Neuronal stem cell (in vitro differentiated cells): ENCODE results near the gene ADCY1.

Source experiments
- DNase-seq: peaks from one replicate; pipeline ENCODE4 v3.0.0-alpha.2; 2013; ENCODE audit warnings: low spot score
- H2AFZ ChIP-seq: one replicate; pipeline ENCODE4 v1.6.1; 2013; ENCODE audit warnings: mild to moderate bottlenecking, low read length, inconsistent platforms
- H2AK5ac ChIP-seq: 2 replicates; pipeline ENCODE4 v1.6.1; 2013; ENCODE audit warnings: low read depth, mild to moderate bottlenecking, inconsistent platforms, low read length, moderate library complexity, mixed read lengths
- H2BK120ac ChIP-seq: 2 replicates; pipeline ENCODE4 v1.6.1; 2013; ENCODE audit warnings: low read depth, mild to moderate bottlenecking, inconsistent platforms, low read length, moderate library complexity, mixed read lengths
- H2BK12ac ChIP-seq: one replicate; pipeline ENCODE4 v1.6.1; 2013; ENCODE audit warnings: low read length, inconsistent platforms
- H2BK15ac ChIP-seq: 2 replicates; pipeline ENCODE4 v1.6.1; 2013; ENCODE audit warnings: mild to moderate bottlenecking, low read length, inconsistent platforms, mixed read lengths
- H2BK5ac ChIP-seq: one replicate; pipeline ENCODE4 v1.6.1; 2013; ENCODE audit warnings: inconsistent platforms, mild to moderate bottlenecking, low read length, moderate library complexity
- H3K14ac ChIP-seq: one replicate; pipeline ENCODE4 v1.6.1; 2013; ENCODE audit warnings: low read length, inconsistent platforms
- H3K18ac ChIP-seq: 2 replicates; pipeline ENCODE4 v1.6.1; 2013; ENCODE audit warnings: low read length, inconsistent platforms
- H3K23ac ChIP-seq: 2 replicates; pipeline ENCODE4 v1.6.1; 2013; ENCODE audit warnings: low read depth, mild to moderate bottlenecking, mixed read lengths, low read length, inconsistent platforms; ENCODE audit not compliant: poor library complexity
- H3K27ac ChIP-seq: replicated peaks from 3 replicates; pipeline ENCODE4 v1.5.1; 2013; ENCODE audit warnings: low read length, inconsistent platforms
- H3K27me3 ChIP-seq, 3 experiments: 2 replicates each; pipeline ENCODE4 v1.6.1; 2013; ENCODE audit warnings: low read length in 3 of 3, mild to moderate bottlenecking in 2 of 3, inconsistent platforms in 1 of 3, low read depth in 1 of 3, mixed read lengths in 1 of 3, moderate library complexity in 1 of 3; ENCODE audit not compliant: control insufficient read depth in 3 of 3, insufficient read depth in 3 of 3
- H3K36me3 ChIP-seq, 2 donors: replicated peaks in 1 of 2; 2 replicates each; pipeline ENCODE4 v1.6.1; 2013; ENCODE audit warnings: low read length in 2 of 2; ENCODE audit not compliant: control insufficient read depth in 2 of 2, insufficient read depth in 2 of 2
- H3K4ac ChIP-seq: 2 replicates; pipeline ENCODE4 v1.6.1; 2013; ENCODE audit warnings: inconsistent platforms, mild to moderate bottlenecking, low read length, moderate library complexity
- H3K4me1 ChIP-seq, 2 donors: 1 replicate in 1 of 2; 2 replicates in 1 of 2; pipeline ENCODE4 v1.6.1; 2013; ENCODE audit warnings: low read length in 2 of 2, low read depth in 1 of 2; ENCODE audit not compliant: control insufficient read depth in 2 of 2, insufficient read depth in 1 of 2
- H3K4me2 ChIP-seq: one replicate; pipeline ENCODE4 v1.6.1; 2013; ENCODE audit warnings: mild to moderate bottlenecking, low read length, inconsistent platforms; ENCODE audit not compliant: insufficient read depth, poor library complexity, severe bottlenecking
- H3K4me3 ChIP-seq, 2 donors: 2 replicates each; pipeline ENCODE4 v1.5.1; 2013; ENCODE audit warnings: low read length in 2 of 2, mild to moderate bottlenecking in 2 of 2, inconsistent platforms in 1 of 2, moderate library complexity in 1 of 2
- H3K79me1 ChIP-seq: one replicate; pipeline ENCODE4 v1.6.1; 2013; ENCODE audit warnings: low read depth, mild to moderate bottlenecking, inconsistent platforms, low read length, moderate library complexity
- H3K9ac ChIP-seq: one replicate; pipeline ENCODE4 v1.6.1; 2013; ENCODE audit warnings: mild to moderate bottlenecking, low read depth, low read length, inconsistent platforms; ENCODE audit not compliant: poor library complexity
- H3K9me3 ChIP-seq, 2 donors: replicated peaks in 1 of 2; 2 replicates each; pipeline versions ENCODE3 to v1.6.1; 2013; ENCODE audit warnings: low read length in 2 of 2, mild to moderate bottlenecking in 2 of 2, inconsistent platforms in 1 of 2, low read depth in 1 of 2, mixed read lengths in 1 of 2, moderate library complexity in 1 of 2; ENCODE audit not compliant: control insufficient read depth in 2 of 2, insufficient read depth in 1 of 2
- H4K8ac ChIP-seq: one replicate; pipeline ENCODE4 v1.6.1; 2013; ENCODE audit warnings: low read depth, mild to moderate bottlenecking, inconsistent platforms, low read length, moderate library complexity
- H4K91ac ChIP-seq: one replicate; pipeline ENCODE4 v1.6.1; 2013; ENCODE audit warnings: low read length, low read depth, mild to moderate bottlenecking, inconsistent platforms; ENCODE audit not compliant: poor library complexity
- WGBS, 2 donors: extraction: QIAGEN DNeasy Blood & Tissue Kit; methylation state at CpG; one replicate each; pipeline ENCODE4 v1.1.7; 2013; ENCODE audit warnings: missing lambda C conversion rate in 2 of 2, mixed read lengths in 1 of 2; ENCODE audit not compliant: insufficient read length in 2 of 2, insufficient replicate concordance in 1 of 2; ENCODE audit errors: extremely low coverage in 2 of 2; 5-methylcytosine and 5-hydroxymethylcytosine counted together

The ADCY1 gene

GRCh38 chr7:45610019-45610418 is 35.9 kb downstream of the ADCY1 start:
- no peak overlapping the region for H3K18ac ChIP-seq
- H3K9me3 ChIP-seq, result peaks cover 5 to 10% of the 10 kb centered on the region in 2 donors
- no peaks in the 10 kb centered on the region for H3K27me3 ChIP-seq
- no peak overlapping the region for H3K4me2 ChIP-seq
- no peak overlapping the region for H2BK15ac ChIP-seq
- H3K4me1 ChIP-seq, result no peaks in the 10 kb centered on the region
- H3K36me3 ChIP-seq, result peaks cover 2% of the 10 kb centered on the region in 2 donors
- no CpG with 5 or more reads among the region's 10 CpGs for WGBS, 2 donors
- no peak overlapping the region for H3K23ac ChIP-seq
- peak overlapping the region; percentile 78 for H3K9ac ChIP-seq
- no peak overlapping the region for H3K4me3 ChIP-seq
- H2BK120ac ChIP-seq, result no peak overlapping the region
- no peak for DNase-seq
- peaks cover 3% of the 10 kb centered on the region for H3K79me1 ChIP-seq
- H2AFZ ChIP-seq, result no peak overlapping the region
- H2BK12ac ChIP-seq, result no peak overlapping the region
- no peak overlapping the region for H3K4ac ChIP-seq
- peak overlapping the region; percentile 86 for H3K14ac ChIP-seq
- no peak overlapping the region for H2BK5ac ChIP-seq
- H3K27ac ChIP-seq, result no peak overlapping the region
- H4K8ac ChIP-seq, result no peak overlapping the region
- H2AK5ac ChIP-seq, result no peak overlapping the region
- H4K91ac ChIP-seq, result no peak overlapping the region

GRCh38 chr7:45610660-45611299 is 36.6 kb downstream of the ADCY1 start:
- H3K9me3 ChIP-seq, result peaks cover 5 to 12% of the 10 kb centered on the region in 2 donors
- H3K79me1 ChIP-seq, result peaks cover 3% of the 10 kb centered on the region
- H3K27me3 ChIP-seq, result no peaks in the 10 kb centered on the region
- H3K4me3 ChIP-seq, result peak overlapping the region in 1 of 2 donors; percentile 54
- H4K8ac ChIP-seq, result no peak overlapping the region
- DNase-seq, result no peak
- no peak overlapping the region for H3K4me2 ChIP-seq
- no peak overlapping the region for H4K91ac ChIP-seq
- no peak overlapping the region for H2BK15ac ChIP-seq
- H3K9ac ChIP-seq, result no peak overlapping the region
- H3K27ac ChIP-seq, result no peak overlapping the region
- H2AFZ ChIP-seq, result no peak overlapping the region
- no peak overlapping the region for H3K23ac ChIP-seq
- no peaks in the 10 kb centered on the region for H3K4me1 ChIP-seq
- H3K4ac ChIP-seq, result no peak overlapping the region
- H2BK120ac ChIP-seq, result no peak overlapping the region
- H2BK12ac ChIP-seq, result no peak overlapping the region
- H3K18ac ChIP-seq, result no peak overlapping the region
- no peak overlapping the region for H2BK5ac ChIP-seq
- H3K14ac ChIP-seq, result no peak overlapping the region
- H2AK5ac ChIP-seq, result no peak overlapping the region
- WGBS, 2 donors, result 100% methylated on average over 2 of the region's 3 CpGs; no CpG with 5 or more reads in 1 of the 2 donors
- H3K36me3 ChIP-seq, result peaks cover 2% of the 10 kb centered on the region in 2 donors

GRCh38 chr7:45617166-45617565 is 43.0 kb downstream of the ADCY1 start:
- H2AK5ac ChIP-seq, result no peak overlapping the region
- WGBS, 2 donors, result no CpG with 5 or more reads among the region's 3 CpGs
- no peak overlapping the region for H2BK15ac ChIP-seq
- no peak overlapping the region for H2BK5ac ChIP-seq
- H3K27me3 ChIP-seq, result no peaks in the 10 kb centered on the region
- H2AFZ ChIP-seq, result no peak overlapping the region
- no peak overlapping the region for H3K27ac ChIP-seq
- H3K4me2 ChIP-seq, result no peak overlapping the region
- H2BK12ac ChIP-seq, result no peak overlapping the region
- peaks cover 2% of the 10 kb centered on the region in 2 donors for H3K36me3 ChIP-seq
- H3K9me3 ChIP-seq, result peaks cover 11 to 23% of the 10 kb centered on the region in 2 donors
- no peak overlapping the region for H4K8ac ChIP-seq
- peaks cover 0 to 2% of the 10 kb centered on the region in 2 donors for H3K4me1 ChIP-seq
- H3K9ac ChIP-seq, result no peak overlapping the region
- H2BK120ac ChIP-seq, result no peak overlapping the region
- H3K79me1 ChIP-seq, result peaks cover 2% of the 10 kb centered on the region
- peak overlapping the region; percentile 65 for H3K23ac ChIP-seq
- no peak overlapping the region for H3K18ac ChIP-seq
- H4K91ac ChIP-seq, result no peak overlapping the region
- H3K14ac ChIP-seq, result peak overlapping the region; percentile 38
- peak overlapping the region; percentile 66 for H3K4ac ChIP-seq
- H3K4me3 ChIP-seq, result no peak overlapping the region
- no peak for DNase-seq

- WGBS, 2 donors, result no CpG with 5 or more reads among the region's 9 CpGs
- Histone ChIP-seq H3K23ac (no peak overlapping the region), H2AK5ac (no peak overlapping the region), H2BK120ac (no peak overlapping the region), H3K4me3 (no peak overlapping the region), H3K4ac (no peak overlapping the region), H2BK12ac (no peak overlapping the region), H3K4me1 (peaks cover 0 to 5% of the 10 kb centered on the region in 2 donors), H3K9ac (no peak overlapping the region), H3K14ac (no peak overlapping the region), H3K27ac (no peak overlapping the region), H3K36me3 (no peaks in the 10 kb centered on the region), H3K4me2 (no peak overlapping the region), H3K18ac (no peak overlapping the region), H3K9me3 (peaks cover 1 to 4% of the 10 kb centered on the region in 2 donors), H4K91ac (no peak overlapping the region), H2BK5ac (no peak overlapping the region), H3K79me1 (peaks cover 2% of the 10 kb centered on the region), H3K27me3 (no peaks in the 10 kb centered on the region), H2BK15ac (no peak overlapping the region), H2AFZ (no peak overlapping the region), H4K8ac (no peak overlapping the region)
- DNase-seq, result no peak
These were observed 47.9 kb downstream of the ADCY1 start for GRCh38 chr7:45622058-45622457.
